ENCODE results near the gene PIK3R6.

The PIK3R6 gene

GRCh38 chr17:8849311-8850041 is 18.0 kb downstream of the PIK3R6 start:
- no peak for DNase-seq

DNA sequence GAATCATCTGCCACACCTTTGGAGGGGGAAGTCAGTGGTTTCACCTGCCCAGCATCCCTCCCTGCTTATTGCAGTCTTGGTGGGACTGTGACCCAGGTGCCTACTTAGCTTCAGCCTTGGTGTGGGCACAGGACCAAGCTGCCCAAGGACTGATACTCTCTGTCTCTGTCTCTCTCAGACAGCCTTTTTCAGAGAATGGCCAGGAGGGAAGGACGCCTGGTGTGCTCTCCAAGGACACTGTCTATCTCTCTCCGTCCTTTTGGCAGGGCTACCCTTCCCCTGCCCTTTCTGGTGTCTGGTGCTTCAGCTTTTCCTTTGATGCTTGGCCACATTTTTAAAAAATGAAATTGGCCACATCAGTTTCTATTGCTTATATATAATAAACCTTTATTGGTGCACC is 19.6 kb downstream of the PIK3R6 start:
- DNase-seq: no peak

GRCh38 chr17:8846768-8847211 is 20.7 kb downstream of the PIK3R6 start:
- no peak for DNase-seq

DNA sequence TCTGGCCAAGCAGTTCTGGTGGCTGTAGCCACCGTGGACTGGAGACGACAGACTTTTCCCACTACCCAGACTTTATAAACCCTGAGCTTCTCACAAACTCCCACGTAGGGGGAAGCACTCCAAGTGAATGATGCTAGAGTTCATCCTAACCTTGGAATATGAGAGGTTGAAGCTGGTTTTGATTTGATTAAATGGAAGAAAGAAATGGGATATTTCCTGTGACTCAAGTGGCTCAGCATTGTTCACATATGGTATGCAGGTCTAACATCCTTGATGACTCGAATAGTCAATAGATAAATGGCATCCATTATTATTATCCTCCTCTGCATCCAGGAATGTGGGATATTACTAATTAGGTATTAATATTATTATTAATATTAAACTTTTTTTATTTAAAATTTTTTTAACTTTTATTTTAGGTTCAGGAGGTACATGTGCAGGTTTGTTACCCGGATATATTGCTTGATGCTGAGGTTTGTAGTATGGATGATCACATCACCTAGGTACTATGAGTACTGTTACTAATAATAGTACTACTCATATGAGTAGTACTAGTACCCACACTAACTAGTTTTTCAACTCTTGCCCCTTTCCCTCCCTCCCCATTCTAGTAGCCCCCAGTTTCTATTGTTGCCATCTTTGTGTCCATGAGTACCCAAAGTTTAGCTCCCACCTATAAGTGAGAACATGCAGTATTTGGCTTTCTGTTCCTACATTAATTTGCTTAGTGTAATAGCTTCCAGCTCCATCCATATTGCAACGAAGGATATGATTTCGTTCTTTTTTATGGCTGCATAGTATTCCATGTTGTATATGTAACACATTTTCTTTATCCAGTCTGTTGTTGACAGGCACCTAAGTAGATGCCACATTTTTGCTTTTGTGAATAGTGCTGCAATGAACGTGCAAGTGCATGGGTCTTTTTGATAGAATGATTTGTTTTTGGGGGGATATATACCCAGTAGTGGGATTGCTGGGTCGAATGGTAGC is 22.9 kb downstream of the PIK3R6 start:
- DNase-seq: no peak

DNA sequence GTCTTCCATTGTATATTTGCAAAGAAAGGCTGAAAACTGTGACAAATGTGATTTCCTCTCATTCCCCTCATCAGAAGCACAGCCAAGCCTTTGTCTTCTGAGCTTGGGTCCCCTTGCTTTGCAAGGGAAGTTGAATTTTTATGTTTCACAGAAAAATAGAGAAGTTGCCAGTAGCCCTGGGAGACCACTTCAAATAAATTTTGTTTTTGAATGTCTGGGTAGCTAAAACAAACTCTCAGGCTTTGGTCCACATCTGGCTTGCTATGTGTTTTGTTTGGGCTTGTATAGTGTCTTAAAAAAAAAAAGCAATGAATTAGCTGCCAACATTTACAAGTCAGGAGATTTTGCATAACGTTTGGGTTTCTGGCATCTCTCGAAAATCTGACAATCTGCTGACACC is 24.1 kb downstream of the PIK3R6 start:
- no peak for DNase-seq

GRCh38 chr17:8841844-8842243 is 25.6 kb downstream of the PIK3R6 start:
- no peak for DNase-seq

GRCh38 chr17:8839410-8839935 is 28.0 kb downstream of the PIK3R6 start:
- no peak for DNase-seq

GRCh38 chr17:8838551-8839095 is 28.9 kb downstream of the PIK3R6 start:
- no peak for DNase-seq

GRCh38 chr17:8837563-8838075 is 29.9 kb downstream of the PIK3R6 start:
- DNase-seq: no peak

DNA sequence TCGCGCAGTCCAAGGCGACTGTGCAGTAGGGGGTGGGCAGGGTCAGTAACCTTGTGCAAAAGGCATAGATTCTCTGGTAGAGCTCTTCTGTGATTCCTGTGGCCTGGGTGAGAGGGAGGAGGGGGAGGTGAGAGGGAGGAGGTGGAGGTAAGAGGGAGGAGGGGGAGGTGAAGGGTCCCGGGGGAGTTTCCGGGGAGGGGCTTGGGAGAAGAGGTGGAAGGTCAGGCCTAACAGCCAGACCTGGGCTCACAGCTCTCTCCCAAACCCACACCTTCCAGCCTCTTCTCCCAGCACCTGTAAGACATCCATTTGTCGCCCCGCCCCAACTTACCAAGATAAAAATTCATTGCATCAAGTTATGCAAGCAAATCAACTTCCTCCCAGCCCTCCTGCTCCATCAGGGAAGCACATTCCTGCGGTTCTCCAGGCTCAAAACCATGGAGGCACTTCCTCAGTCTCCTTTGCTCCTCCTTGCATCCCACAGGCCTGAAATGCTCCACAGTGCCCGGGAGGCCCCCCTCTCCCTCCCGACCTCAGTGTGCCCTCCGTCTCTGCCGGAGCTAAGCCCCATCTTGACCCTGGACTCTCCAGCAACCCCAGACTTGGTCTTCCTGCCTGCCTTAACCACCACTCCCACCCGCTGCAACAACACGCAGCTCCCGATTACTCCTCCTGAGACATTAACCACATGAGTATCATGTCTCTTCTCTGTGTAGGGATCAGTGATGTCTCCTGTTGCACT is 30.5 kb downstream of the PIK3R6 start:
- DNase-seq: no peak

GRCh38 chr17:8835631-8836364 is 31.7 kb downstream of the PIK3R6 start:
- DNase-seq: no peak

- DNase-seq: no peak
Measured at GRCh38 chr17:8835106-8835505, 32.4 kb downstream of the PIK3R6 start.

- DNase-seq: no peak
Measured at GRCh38 chr17:8832711-8833352, 34.6 kb downstream of the PIK3R6 start.

DNA sequence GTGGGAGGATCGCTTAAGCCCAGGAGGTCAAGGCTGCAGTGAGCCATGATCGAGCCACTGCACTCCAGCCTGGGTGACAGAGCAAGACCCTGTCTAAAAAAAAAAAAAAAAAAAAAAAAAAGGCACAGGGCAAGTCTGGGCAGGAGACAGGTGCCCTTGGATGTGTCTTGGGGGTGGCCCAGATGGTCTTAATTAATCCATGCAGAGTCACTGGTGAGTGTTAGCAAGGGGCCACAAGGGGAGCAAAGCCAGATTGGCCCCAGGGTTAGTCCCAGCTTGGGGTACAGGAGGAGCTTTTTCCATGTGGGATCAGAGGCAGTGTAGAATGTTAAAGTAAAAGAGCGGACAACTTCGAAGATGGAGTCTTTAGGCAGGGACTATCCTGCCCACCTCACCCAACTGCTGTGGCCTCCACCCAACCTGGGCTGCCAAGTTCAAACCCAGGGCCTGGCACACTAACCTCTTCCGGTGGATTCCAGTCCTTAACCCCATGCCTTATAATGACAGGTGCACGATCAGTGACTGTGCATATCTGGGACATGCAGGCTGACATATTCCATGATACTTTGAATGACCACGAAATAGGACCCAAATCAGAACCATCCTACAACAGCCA is 36.1 kb downstream of the PIK3R6 start:
- DNase-seq: no peak

DNA sequence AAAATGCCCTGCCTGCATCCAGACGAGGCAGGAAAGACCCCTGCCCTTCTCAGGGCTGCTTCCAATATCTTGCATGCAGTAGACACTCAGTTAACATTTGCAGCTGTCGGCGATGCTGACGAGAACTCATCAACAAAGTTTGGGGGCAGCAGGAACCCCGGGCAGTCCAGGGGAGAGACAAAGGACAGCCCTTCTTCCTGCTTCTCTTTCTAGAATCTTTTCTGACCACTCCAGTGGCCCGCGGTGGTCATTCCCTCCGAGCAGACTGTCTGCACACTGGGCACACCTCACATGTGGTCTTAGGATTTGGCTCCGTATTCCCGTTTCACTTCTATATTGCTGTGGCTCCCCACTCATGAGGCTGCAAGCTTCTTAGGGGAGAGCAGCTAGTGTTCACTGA is 37.3 kb downstream of the PIK3R6 start:
- no peak for DNase-seq

- no peak for DNase-seq
Measured at GRCh38 chr17:8829036-8829941, 38.2 kb downstream of the PIK3R6 start.

DNA sequence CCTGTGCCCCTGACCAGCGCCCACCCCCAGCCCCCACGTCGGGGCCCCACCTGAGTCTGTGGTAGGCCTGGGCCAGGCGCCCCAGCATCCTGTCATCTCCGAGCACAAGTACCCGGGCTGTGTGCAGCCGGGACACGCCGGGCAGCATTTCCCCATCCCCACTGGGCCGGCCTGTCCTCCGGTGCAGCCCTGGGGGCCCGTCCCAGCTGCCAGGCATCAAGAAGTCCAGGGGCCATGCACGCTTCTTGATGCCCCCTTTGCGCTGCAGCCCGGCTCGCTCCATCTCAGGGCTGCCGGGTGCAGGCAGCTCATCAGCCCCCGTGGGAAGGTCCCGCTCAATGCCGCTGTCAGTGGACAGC is 39.0 kb downstream of the PIK3R6 start:
- no peak for DNase-seq

DNA sequence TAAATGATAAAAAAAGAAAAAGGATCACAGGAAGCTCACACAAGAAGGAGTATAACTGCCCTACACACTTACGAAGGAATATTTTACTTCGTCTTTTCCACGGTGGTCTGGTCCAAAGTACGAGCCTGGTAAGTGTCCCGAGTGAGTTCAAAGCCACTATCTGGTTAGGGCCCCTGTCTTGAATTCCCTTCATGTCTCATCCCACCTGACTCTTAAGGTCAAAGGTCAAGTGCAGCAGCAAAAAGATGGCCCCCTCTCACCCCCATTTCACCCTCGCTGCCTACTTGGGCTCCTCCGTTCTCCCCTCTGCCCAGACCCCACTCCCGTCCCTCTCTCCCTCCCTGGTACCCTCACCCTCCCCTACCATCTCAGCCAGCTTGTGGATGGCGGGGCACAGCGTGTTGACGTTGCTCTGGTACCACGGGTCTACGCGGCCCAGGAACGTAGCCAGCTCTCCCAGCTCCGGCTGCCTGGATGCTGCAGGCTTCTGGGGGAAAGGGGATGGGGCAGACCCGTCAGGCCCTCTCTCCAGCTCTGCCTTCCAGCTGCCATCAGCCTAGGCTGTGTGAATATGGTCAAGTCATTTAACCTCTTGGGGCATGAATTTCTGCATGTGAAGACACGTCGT is 40.6 kb downstream of the PIK3R6 start:
- no peak for DNase-seq

DNA sequence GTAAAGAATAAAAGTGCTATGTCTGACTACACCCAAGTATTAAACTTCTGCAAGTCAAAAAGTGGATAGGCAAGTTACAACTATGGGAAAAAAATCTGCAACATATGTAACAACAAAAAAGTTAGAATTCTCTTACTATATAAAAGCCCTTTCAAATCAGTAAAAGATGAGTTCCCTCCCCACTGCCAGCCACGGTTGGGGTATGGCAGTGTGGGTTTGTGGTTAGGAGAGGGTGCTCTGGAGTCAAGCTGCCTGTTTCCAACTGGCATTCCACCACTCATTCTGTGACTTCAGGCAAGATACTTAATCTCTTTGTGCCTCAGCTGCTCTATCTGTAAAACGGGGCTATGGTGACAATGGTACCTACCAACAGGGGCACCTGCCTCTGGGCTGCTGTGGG is 41.7 kb downstream of the PIK3R6 start:
- no peak for DNase-seq
